Activated T-cell treated with anti-CD3 and anti-CD28 coated beads, Interleukin-2, amount 50 U/mL, for 24 hours (primary cell): ENCODE results near the gene PAGE3.

Source experiments
- DNase-seq: peaks from one replicate; pipeline ENCODE4 v3.0.0-alpha.2; 2020
- H3K27ac Mint-ChIP-seq: 2 replicates; pipeline ENCODE4 v1.8.0; 2020; ENCODE audit warnings: mild to moderate bottlenecking, mixed read lengths
- H3K27me3 Mint-ChIP-seq: 2 replicates; pipeline ENCODE4 v1.8.0; 2020; ENCODE audit warnings: mixed read lengths
- H3K36me3 Mint-ChIP-seq: 2 replicates; pipeline ENCODE4 v1.8.0; 2020; ENCODE audit warnings: low read depth, mixed read lengths
- H3K4me1 Mint-ChIP-seq: 2 replicates; pipeline ENCODE4 v1.8.0; 2020; ENCODE audit warnings: low read depth, mixed read lengths
- H3K4me3 Mint-ChIP-seq: 2 replicates; pipeline ENCODE4 v1.8.0; 2020; ENCODE audit warnings: mild to moderate bottlenecking, moderate library complexity, mixed read lengths
- H3K9me3 Mint-ChIP-seq: 2 replicates; pipeline ENCODE4 v1.8.0; 2020; ENCODE audit warnings: mixed read lengths

PAGE3 gene, protein sequence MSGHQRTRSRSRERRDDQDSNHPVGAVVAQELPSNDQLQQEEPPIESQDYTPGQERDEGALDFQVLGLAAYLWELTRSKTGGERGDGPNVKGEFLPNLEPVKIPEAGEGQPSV

GRCh38 chrX:55264816-55265215, at the start of gene PAGE3:
TSS of gene PAGE3 (minus strand) at chrX:55264916. CDS start at chrX:55263903, 1,013 bp downstream.
- no peaks in the 10 kb centered on the region for H3K4me1 Mint-ChIP-seq
- DNase-seq: no peak
- no peak within 1 kb of the TSS for H3K4me3 Mint-ChIP-seq
- peaks cover 38% of the 10 kb centered on the region for H3K27me3 Mint-ChIP-seq
- no peak within 1 kb of the TSS for H3K27ac Mint-ChIP-seq
- H3K9me3 Mint-ChIP-seq: no peaks in the 10 kb centered on the region
- no peaks in the 10 kb centered on the region for H3K36me3 Mint-ChIP-seq

DNA sequence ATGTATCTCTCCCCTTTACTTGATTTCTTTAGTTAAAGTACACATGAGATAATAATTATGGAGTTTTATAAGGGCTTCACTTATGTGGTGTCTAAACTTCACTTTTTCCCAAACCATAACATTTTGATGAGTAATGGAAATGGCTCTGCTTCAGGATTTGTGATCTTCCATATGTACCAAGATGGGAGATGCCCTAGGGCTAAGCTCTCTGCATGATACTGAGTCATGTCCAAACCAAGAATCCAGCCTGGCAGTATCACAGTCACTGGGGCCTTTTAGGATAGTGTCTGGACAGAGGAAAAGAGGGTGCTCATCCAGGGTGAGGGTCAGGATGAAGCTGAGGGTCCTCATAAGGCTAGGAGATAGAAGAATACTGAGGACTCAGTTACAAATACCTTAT, 47.9 kb upstream of the PAGE3 start:
- Mint-ChIP-seq H3K27ac (no peak overlapping the region), H3K9me3 (no peaks in the 10 kb centered on the region), H3K36me3 (no peaks in the 10 kb centered on the region), H3K27me3 (peaks cover 22% of the 10 kb centered on the region), H3K4me3 (no peak overlapping the region), H3K4me1 (no peaks in the 10 kb centered on the region)
- no peak for DNase-seq

DNA sequence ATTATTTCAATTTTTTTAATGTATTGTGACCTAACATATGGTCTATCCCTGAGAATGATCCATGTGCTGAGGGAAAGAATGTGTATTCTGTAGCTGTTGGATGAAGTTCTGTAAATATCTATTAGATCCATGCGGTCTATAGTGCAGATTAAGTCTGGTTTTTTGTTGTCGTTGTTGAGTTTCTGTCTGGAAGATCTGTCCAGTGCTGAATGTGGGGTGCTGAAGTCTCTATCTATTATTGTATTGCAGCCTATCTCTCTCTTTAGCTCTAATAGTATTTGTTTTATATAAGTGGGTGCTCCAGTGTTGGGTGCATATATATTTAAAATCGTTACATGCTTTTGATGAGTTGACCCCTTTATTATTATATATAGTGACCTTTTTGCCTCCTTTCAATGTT, 26.2 kb upstream of the PAGE3 start:
- H3K27me3 Mint-ChIP-seq: peaks cover 51% of the 10 kb centered on the region
- DNase-seq: no peak
- H3K36me3 Mint-ChIP-seq: no peaks in the 10 kb centered on the region
- no peaks in the 10 kb centered on the region for H3K9me3 Mint-ChIP-seq
- H3K4me3 Mint-ChIP-seq: no peak overlapping the region
- H3K4me1 Mint-ChIP-seq: no peaks in the 10 kb centered on the region
- no peak overlapping the region for H3K27ac Mint-ChIP-seq

GRCh38 chrX:55279832-55280231, 15.1 kb upstream of the PAGE3 start:
- no peak overlapping the region for H3K27ac Mint-ChIP-seq
- no peak overlapping the region for H3K4me3 Mint-ChIP-seq
- H3K9me3 Mint-ChIP-seq: no peaks in the 10 kb centered on the region
- DNase-seq: no peak
- H3K36me3 Mint-ChIP-seq: no peaks in the 10 kb centered on the region
- H3K4me1 Mint-ChIP-seq: peaks cover 2% of the 10 kb centered on the region
- H3K27me3 Mint-ChIP-seq: peaks cover 30% of the 10 kb centered on the region

- H3K9me3 Mint-ChIP-seq: no peaks in the 10 kb centered on the region
- H3K4me1 Mint-ChIP-seq: no peaks in the 10 kb centered on the region
- H3K4me3 Mint-ChIP-seq: no peak overlapping the region
- H3K27me3 Mint-ChIP-seq: peaks cover 22% of the 10 kb centered on the region
- no peak overlapping the region for H3K27ac Mint-ChIP-seq
- no peak for DNase-seq
- H3K36me3 Mint-ChIP-seq: no peaks in the 10 kb centered on the region
Observed at GRCh38 chrX:55260806-55261205, 3.9 kb downstream of the PAGE3 start.

DNA sequence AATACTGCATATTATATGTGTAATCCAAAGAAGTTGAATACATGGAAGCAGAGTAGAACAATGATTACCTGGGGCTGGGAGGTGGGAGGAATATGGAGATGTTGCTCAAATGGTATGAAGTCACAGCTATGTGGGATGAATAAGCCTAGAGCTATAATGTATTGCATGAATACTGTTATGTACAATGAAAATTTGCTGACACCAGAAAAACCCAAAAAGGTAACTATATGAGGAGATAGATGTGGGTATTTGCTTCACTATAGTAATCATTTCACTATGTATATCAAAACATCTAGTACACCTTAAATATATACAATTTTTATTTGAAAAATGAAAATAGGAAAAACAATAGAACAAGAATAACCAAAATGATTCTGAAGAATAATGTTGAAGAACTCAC, 11.2 kb downstream of the PAGE3 start:
- H3K27ac Mint-ChIP-seq: no peak overlapping the region
- H3K9me3 Mint-ChIP-seq: no peaks in the 10 kb centered on the region
- no peaks in the 10 kb centered on the region for H3K4me1 Mint-ChIP-seq
- no peak for DNase-seq
- H3K27me3 Mint-ChIP-seq: peaks cover 21% of the 10 kb centered on the region
- H3K36me3 Mint-ChIP-seq: no peaks in the 10 kb centered on the region
- no peak overlapping the region for H3K4me3 Mint-ChIP-seq

- Mint-ChIP-seq H3K9me3 (no peaks in the 10 kb centered on the region), H3K27ac (no peak overlapping the region), H3K27me3 (peaks cover 67% of the 10 kb centered on the region), H3K4me3 (no peak overlapping the region), H3K36me3 (no peaks in the 10 kb centered on the region), H3K4me1 (no peaks in the 10 kb centered on the region)
- DNase-seq: no peak
Observed at GRCh38 chrX:55240788-55241340, 23.9 kb downstream of the PAGE3 start.

DNA sequence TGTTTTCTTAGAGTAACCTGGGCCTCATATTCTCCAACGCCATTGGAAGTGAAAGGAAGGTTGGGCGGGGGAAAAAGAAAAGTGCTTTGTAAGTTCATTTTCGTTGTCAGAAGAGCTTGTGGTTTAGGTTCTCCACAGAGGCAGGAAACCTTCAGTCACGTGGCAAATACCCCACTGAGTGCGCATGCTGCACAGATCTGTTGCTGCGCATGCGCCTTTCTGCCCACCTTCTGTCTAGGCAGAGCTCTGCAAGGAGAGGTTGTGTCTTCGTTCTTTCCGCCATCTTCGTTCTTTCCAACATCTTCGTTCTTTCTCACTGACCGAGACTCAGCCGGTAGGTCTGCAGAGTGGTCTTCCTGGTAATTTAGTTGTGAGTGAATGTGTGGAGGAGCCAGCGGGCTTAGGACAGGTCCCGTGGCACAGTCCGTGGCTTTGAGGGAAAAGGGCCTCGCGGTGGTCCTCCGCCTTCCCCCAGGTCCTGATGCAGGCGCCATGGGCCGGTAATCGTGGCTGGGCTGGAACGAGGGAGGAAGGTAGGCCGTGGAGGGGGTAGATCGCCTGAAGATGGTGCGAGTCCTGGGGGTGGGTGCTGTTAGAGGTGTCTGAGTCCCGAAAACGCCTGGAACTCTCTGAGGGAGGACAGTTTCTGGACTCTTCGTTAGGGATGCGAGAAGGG, 44.5 kb downstream of the PAGE3 start, which contains the start of gene PAGE5:
Gene PAGE5 (plus strand): TSS at position 228 of the 676 bp plus-strand sequence. CDS start 1,037 bp downstream, outside the sequence.
- Mint-ChIP-seq H3K9me3 (no peaks in the 10 kb centered on the region), H3K4me1 (peaks cover 2% of the 10 kb centered on the region), H3K4me3 (no peak within 1 kb of the TSS), H3K36me3 (no peaks in the 10 kb centered on the region), H3K27ac (no peak within 1 kb of the TSS), H3K27me3 (peaks cover 55% of the 10 kb centered on the region)
- DNase-seq: no peak

GRCh38 chrX:55213381-55213780, 51.3 kb downstream of the PAGE3 start:
- Mint-ChIP-seq H3K9me3 (no peaks in the 10 kb centered on the region), H3K4me1 (no peaks in the 10 kb centered on the region), H3K4me3 (no peak overlapping the region), H3K27me3 (peaks cover 42% of the 10 kb centered on the region), H3K27ac (no peak overlapping the region), H3K36me3 (no peaks in the 10 kb centered on the region)
- DNase-seq: no peak

GRCh38 chrX:55210931-55211677, 53.6 kb downstream of the PAGE3 start:
- Mint-ChIP-seq H3K9me3 (no peaks in the 10 kb centered on the region), H3K4me3 (no peak overlapping the region), H3K27me3 (peaks cover 37% of the 10 kb centered on the region), H3K27ac (no peak overlapping the region), H3K4me1 (no peaks in the 10 kb centered on the region), H3K36me3 (no peaks in the 10 kb centered on the region)
- no peak for DNase-seq
